Measurements from ENCODE around the gene PTPRZ1. TPM values are rescaled to one million over a fixed set of nuclear protein-coding genes. Genes with fewer than 3 reads are reported as not detected.

Gene PTPRZ1
- total and polyA plus RNA-seq, 2 of the 4 experiments (the other 2 are of a cell fraction): not detected

DNA sequence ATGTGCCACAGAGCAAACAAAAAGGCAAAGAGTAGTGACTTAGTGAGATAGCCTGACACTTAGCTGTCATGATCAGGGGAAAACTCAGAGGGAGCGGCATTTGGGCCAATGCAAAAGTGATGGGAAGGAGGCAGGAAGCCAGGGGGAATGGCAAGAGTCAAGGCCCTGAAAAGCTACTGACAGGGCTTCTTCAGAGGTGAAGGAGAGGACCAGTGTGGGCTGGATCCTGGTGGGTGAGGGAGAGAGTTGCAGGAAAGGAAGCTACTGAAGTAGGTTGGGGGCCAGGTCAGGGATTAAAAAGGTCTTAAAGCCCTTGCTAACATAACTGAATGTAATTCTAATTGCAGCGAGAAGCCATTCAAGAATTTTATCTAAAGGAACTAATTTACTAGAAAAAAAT, 154.1 kb downstream of the PTPRZ1 start:
- CTCF ChIA-PET: interaction anchor here (0.8 kb wide), 1 partner anchor 23 kb away, joined by 3 read pairs; no protein-coding TSS in a partner anchor
- H3K56ac ChIP-seq (ENCODE audit: extremely low read depth, insufficient read depth, low read length): no peak overlapping the region
- no peaks in the 10 kb centered on the region for H4K20me1 ChIP-seq (ENCODE audit: insufficient read depth, low read length)
- H2AK9ac ChIP-seq (replicated peaks; ENCODE audit: low read depth, low read length, poor library complexity): no peak overlapping the region
- H3K4me2 ChIP-seq (ENCODE audit: low read depth, low read length): no peak overlapping the region
- WGBS, 2 experiments (ENCODE audit: extremely low coverage in 2 of 2, insufficient read length in 1 of 2): no CpG with 5 or more reads among the region's 2 CpGs
- no peak overlapping the region for H2BK5ac ChIP-seq (ENCODE audit: low read depth, low read length, poor library complexity, severe bottlenecking)
- no peak overlapping the region for H3K14ac ChIP-seq (replicated peaks; ENCODE audit: low read depth, low read length)
- no peak overlapping the region for H4K8ac ChIP-seq (ENCODE audit: low read depth in 2 of 2, low read length in 2 of 2)
- H3K27ac ChIP-seq (ENCODE audit: insufficient read depth, low read length): no peak overlapping the region
- H3K18ac ChIP-seq (ENCODE audit: low read depth, low read length): no peak overlapping the region
- no peaks in the 10 kb centered on the region for H3K27me3 ChIP-seq (ENCODE audit: control insufficient read depth, insufficient read depth, low read length)
- no peak overlapping the region for H2BK15ac ChIP-seq (ENCODE audit: low read depth, low read length)
- dilution Hi-C loops (cut with HindIII; ENCODE audit: low sequenced_read_pairs, unreplicated experiment): no loop called here
- ATAC-seq (ENCODE audit: low read depth): no peak
- no TSS peak for BruUV-seq (replicated peaks)
- no peak overlapping the region for H4K91ac ChIP-seq (ENCODE audit: insufficient read depth, low read depth, low read length)
- H2AK5ac ChIP-seq (ENCODE audit: low read depth, low read length): no peak overlapping the region
- H3K4me1 ChIP-seq (ENCODE audit: control insufficient read depth, insufficient read depth, low read length): no peaks in the 10 kb centered on the region
- no peak overlapping the region for H3K4ac ChIP-seq (ENCODE audit: low read depth, low read length)
- no peaks in the 10 kb centered on the region for H3K36me3 ChIP-seq (ENCODE audit: control insufficient read depth, insufficient read depth, low read length)
- H3K9me3 ChIP-seq (ENCODE audit: control insufficient read depth, insufficient read depth, low read length): no peaks in the 10 kb centered on the region
- no peaks in the 10 kb centered on the region for H3K79me1 ChIP-seq (ENCODE audit: low read depth in 1 of 2, low read length in 2 of 2)
- TF ChIP-seq MAFK (IDR thresholded peaks at IDR 0.05; ENCODE audit: low read depth, low read length): no peak
- H3K9ac ChIP-seq (ENCODE audit: low read depth, low read length): no peak overlapping the region
- H3K9me1 ChIP-seq (ENCODE audit: insufficient read depth, low read length): no peaks in the 10 kb centered on the region
- POLR2A ChIA-PET (ENCODE audit: unreplicated experiment): no interaction called here
- no peak for DNase-seq
- intact Hi-C loops (cut with micrococcal nuclease): no loop called here
- H2BK120ac ChIP-seq (ENCODE audit: low read depth, low read length): no peak overlapping the region
- no peak overlapping the region for H4K5ac ChIP-seq (ENCODE audit: low read depth, low read length)
- H2BK20ac ChIP-seq (ENCODE audit: low read depth, low read length): no peak overlapping the region
- H2AFZ ChIP-seq (replicated peaks; ENCODE audit: low read length, poor library complexity): no peak overlapping the region
- H3K23ac ChIP-seq (ENCODE audit: low read depth, low read length): no peak overlapping the region
- no peak overlapping the region for H3K4me3 ChIP-seq (ENCODE audit: insufficient read depth, low read depth, low read length)
- in situ Hi-C loops (cut with MboI; ENCODE audit: low sequenced_read_pairs): no loop called here
